Islet of Langerhans (tissue), 1 donor: ENCODE results near the gene LRCH3.

Experiments used
- FAIRE-seq: peaks from one replicate; lab custom pipeline; 2011; peaks lifted over from hg19 to GRCh38; lab: Jason Lieb, UNC

The LRCH3 gene

DNA sequence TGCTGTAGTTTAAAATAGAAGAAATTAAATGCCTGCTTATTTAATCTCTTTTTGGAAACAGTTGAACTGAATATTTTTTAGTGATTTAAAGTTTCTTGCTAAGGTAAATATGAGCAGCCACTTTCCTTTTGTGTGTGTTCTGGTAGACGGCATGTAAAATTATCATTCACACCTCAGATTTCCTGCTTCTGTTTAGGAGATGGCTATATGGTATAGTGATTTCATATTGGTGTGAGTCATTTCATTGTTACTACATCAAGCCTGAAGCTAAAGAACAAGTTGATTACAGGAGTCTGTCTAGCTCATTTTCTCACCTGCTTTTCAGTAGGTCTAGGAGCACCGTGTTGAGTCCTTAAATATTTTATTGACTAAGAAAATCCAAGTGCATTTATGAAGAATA is 2.2 kb downstream of the LRCH3 start:
- FAIRE-seq = no peak

DNA sequence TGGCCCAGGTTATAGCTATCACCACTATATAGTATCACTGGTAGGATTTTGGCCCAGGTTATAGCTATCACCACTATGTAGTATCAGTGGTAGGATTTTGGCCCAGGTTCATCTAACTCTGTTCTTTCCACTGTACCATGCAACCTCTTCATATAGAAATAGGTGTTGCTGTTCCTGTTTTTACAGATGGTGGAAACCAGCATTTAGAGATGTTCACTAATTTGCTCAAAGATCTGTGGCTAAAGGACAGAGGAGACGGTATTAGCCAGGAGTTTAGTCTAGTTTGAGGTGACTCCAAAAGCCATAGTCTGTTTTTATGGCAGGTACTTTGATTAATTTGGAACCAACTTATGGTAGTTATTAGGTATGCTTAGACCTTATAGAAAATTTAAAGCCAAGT is 3.1 kb downstream of the LRCH3 start:
- FAIRE-seq = no peak

DNA sequence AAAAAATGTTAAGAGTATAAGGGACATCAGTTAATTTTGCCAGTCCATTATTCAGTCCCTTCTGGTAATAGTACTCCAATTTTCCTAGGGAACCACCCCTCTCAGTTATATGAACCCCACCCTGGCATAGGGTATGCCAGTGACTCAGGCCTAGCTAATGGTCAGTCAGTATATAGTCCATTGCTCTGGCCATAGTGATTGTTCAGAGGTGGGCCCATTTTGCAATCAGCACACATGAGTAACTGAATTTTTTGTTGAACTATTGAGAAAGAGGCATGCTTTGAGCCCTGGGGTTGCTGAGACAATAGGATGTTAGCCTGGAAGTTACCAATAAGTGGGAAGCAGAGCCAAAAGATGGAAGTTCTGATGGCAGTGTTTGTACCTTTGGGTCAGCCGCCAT is 4.1 kb downstream of the LRCH3 start:
- FAIRE-seq = no peak

DNA sequence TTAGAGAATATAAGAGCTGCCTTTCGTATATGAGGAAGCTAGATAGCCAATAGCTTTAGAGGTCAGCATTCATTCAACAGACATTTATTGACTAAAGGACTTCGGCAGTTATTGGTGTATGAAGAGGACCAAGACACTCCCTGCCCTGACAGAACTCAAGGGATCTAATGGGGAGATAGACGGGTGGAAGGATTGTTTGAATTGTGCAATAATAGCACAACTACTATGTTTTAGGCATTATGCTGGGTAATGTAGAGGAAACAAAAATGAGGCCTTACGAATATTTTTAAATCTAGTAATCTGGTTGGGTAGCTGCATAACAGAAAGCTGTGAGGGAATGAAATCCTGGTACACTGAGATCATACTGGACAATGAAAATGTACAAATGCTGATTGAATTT is 5.0 kb downstream of the LRCH3 start:
- no peak for FAIRE-seq

DNA sequence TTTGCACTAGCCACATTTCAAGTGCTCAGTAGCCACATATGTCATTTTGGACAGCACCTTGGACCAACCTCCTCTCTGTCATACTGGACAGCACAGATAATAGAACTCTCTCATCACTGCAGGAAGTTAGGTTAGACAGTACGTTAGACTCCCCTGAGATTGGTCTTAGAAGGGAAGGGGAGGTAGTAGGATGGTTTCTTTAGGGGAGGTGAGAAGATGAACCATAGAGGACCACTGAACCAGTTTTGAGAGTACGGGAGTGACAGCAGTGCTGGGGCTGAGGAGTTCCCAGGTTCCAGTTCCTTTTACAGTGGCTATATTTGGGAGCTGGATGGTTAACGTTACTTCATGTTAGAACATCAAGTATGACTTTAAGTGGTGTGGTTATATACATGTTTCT is 7.8 kb downstream of the LRCH3 start:
- no peak for FAIRE-seq

DNA sequence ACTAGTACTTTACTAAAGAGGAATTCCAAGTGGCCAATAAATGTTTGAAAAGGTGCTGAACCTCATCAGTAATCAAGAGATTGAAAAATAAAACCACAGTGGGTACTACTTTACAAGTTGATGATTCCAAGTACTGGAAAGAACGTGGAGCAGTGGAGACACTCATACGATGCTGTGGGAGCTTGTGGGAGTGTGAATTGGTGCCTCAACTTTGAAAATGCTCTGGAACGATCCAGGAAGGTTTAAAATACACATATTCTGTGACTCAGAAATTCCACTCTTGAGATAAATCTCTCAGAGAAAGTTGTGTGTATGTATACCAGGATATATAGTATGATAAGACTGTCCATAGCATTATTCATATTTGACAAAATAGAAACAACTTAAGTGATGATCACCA is 9.3 kb downstream of the LRCH3 start:
- no peak for FAIRE-seq

DNA sequence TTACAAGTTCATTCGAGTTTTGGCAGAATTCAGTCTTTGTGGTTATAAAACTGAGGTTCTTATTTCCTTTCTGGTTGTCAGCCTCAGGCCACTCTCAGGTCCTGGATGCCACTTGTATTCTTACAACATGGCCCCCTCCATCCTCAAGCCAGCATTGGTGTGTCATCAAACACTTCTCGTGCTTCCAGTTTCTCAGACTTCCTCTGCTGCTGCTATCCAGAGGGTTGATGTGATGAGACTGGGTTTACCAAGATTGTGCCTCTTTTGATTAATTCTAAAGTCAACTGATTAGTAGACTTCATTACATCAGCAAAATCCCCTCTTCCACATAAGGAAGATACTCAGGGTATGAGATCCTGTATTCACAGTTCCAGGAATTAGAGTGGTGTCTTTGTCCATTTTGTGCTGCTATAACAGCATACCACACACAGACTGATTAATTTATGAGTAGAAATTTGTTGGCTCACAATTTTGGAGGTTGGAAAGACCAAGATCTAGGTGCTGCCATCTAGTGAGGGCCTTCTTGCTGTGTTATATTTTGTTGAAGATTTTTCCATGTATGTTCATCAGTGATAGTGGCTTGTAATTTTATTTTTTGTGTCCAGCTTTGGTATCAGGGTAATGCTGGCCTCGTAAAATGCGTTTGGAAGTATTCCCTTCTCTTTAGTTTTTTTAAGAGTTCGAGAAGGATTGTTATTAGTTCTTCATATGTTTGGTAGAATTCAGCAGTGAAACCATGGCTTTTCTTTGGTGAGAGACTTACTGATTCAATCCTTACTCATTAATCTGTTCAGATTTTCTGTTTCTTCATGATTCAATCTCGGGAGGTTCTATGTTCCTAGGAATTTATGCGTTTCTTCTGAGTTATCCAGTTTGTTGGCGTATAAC is 11.1 kb downstream of the LRCH3 start:
- FAIRE-seq = no peak

DNA sequence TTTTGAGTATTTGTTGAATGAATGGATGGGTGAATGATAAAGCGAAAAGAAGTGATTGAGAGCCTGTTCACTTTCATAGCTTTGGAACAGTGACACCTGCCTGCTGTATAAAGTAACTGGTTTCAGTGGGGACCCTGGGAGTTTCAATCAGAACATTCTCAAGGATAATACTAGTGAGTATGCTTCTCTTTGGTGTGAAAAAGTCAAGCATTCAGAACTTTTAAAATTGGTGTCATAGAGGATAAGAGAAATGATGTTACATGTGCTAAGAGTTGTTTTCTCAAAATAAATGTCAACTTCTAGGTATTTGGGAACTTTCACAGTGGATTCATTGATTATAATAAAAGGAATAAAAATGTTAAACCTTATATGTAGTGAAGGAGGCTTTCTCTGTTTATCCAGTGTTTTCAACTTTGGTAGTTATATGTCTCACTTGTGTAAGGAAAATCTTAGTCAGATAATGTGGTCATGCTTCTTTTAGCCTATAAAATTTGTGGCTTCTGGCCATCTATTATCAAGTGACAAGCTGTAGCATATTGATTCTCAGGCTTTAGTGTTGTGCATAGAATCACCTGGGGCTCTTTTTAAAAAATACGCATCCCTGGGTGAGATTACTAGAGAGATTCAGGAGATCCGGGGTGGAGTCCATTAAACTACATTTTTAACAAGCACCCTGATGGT is 11.9 kb downstream of the LRCH3 start:
- no peak for FAIRE-seq

DNA sequence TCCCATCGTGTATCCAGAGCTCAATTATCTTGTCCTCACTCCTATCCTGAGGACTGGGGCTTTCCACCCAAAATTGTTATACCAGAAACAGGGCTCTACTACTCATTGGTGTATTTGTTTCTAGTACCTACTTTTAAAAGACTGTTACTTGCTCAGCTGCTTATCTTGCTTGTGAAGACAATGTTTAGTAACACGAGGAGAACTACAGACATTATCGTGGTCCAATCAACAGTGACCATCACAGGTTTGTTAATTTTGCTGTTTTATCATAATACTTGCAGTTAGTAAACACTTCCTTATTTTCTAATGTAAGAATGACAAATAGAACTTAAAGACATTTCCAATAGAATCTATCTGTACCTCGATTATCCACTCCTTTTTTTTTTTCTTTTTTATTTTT is 13.5 kb downstream of the LRCH3 start:
- no peak for FAIRE-seq

DNA sequence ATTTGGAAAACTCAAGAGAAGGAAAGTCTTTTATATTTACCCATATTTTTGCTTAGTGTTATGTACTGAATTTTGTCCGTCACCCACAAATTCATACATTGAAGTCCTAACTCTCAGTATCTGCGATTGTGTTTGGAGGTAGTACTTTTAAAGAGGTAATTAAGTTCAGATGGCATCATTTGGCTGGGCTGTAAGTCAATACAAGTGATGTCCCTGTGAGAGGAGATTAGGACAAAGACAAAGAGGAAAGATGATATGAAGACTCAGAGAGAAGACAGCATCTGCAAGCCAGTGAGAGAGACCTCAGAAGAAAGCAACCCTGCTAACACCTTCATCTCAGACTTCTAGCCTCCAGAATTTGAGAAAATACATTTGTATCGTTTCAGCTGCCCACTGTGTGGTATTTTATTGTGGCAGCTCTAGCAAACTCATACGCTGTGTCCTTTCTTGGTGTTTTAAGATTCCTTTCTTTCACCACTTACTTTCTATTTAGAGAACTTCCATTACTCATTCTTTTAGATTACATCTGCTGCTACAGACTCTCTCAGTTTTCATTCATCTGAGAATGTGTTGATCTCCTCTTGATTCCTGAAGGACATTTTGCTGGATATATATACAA is 17.0 kb downstream of the LRCH3 start:
- FAIRE-seq = no peak

DNA sequence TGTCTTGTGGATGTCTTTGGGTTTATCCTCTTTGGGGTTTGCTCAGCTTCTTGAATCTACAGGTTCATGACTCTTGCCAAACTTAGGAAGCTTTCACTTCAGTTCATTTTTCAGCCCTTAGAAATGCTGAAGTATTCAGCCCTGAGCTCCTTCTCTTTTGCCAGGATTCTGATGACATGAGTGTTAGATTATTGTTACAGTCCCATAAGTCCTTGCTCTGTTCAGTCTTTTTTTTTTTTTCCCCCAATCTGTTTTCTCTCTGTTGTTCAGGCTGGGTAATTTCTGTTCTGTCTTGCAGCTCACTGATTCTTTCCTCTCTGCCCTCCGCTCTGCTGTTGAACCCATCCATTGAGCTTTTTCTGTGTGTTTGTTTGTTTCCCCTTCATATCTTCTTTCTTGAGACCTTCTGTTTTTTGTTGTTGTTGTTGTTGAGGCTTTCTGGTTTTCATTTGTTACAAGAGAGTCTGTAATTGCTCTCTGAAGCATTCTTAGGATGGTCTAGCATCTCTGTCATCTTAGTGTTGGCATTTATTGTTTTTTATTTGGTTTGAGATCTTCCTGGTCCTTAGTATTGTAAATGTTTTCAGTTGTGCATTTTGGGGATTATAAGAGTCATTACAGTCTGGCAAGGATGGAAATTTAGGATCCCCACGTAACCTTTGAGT is 18.4 kb downstream of the LRCH3 start:
- no peak for FAIRE-seq

DNA sequence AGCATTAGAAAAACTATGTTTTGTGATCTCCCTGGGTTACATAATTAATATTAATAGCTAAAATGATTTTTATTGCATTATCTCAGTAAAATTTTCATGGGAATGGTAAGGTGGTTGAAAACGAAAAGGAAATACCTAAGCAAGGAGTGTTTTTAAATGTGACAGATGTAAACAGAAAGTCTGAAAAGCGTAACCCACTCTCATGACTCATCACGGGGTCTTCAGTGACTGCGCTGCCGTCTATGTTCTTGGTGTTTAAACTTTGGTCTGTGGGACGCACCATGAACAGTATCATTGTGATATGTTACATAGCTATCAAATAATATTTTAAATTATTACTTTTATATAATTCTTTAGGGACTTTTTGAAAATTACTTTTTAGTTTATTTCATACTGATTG is 19.8 kb downstream of the LRCH3 start:
- FAIRE-seq = no peak

DNA sequence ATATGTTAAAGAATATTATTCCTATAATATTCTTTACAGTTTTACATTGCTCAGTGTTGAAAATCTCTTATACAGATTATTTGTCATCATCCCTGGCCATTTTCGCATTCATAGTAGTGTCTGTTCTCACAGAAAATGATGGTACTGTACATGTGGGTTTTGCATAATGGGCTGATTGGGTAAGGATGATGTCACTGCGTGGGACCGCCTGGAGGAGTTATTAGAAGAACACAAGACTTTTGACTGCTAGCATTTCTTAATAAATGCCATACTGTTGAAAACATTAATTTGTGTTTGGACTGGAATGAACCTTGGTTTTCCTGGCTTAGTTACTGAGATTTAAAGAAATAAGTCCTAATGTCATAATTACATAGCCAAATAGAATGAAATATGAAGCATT is 20.3 kb downstream of the LRCH3 start:
- FAIRE-seq = no peak

DNA sequence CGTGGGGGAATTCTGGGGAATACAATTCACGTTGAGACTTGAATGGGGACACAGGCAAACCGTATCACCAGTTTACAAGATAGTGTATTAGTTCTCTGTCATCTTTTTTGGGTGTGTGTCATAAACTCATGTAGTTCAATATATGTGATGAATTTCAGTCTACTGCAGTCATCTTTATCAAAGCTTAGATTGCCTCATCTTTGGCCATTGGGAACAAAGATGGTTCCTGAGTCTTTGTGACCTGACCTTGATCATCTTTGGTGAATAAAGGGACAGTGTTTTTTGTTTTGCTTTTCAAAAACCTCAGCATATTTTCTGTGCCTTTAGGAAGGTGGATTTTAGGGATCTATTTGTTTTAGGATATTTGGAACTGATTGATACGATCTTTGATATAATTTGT is 23.3 kb downstream of the LRCH3 start:
- FAIRE-seq = no peak

DNA sequence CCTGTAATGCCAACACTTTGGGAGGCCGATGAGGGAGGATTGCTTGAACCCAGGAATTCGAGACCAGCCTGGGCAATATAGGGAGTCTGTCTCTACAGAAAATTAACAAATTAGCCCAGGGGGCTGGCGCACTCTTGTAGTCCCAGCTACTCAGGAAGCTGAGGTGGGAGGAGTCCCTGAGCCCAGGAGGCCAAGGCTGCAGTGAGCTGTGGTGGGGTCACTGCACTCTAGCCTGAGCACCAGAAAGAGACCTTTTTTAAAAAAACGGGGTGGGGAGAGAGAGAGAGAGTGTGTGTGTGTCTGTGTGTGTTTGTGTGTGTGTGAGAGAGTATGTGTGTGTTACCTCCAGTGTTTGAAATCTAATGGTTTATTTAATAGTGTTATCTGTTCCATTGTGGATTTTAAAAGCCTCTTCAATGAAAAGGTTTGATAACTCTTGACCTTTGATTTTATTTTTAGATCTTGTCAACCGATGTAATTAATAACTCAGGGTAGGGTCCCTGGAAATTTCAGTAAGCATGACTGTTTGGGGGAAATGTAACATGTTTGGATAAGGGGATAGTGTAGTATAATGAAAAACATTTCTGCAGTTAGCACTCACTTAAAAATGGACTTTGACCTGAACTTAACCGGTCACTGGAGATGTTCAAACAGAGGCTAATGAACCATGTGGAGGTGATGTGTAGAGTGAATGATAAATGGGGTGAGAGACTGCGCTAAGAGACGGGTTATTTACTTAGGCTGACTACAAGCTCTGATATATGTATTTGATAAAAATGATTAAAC is 29.7 kb downstream of the LRCH3 start:
- FAIRE-seq = peak; percentile 99

DNA sequence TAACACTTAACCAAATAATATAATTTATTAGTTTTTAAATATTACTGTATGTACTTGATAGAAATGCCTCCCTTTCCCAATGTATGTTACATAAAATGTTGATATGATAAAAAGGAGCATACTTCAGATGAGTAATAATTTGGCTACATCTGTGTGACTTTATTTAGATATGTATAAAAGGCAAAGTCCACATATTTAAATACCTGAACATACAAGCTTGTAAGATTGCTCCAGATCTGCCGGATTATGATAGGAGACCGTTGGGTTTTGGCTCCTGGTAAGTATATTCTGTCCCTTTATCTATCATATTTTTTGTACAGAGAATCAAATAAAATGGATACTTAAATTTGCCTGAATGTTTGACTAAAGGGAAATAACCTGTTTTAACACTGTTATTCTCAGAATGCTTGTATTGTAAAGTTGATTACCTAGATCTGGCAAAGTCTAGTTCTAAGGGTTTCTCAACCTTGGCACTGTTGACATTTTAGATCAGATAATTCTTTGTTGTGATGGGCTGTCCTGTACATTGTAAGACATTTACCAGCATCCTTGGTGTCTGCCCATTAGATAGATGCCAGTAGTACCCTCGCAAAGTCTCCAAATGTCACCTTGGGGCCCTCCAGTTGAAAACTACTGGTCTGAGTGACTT is 38.5 kb downstream of the LRCH3 start:
- peak; percentile 51 for FAIRE-seq

DNA sequence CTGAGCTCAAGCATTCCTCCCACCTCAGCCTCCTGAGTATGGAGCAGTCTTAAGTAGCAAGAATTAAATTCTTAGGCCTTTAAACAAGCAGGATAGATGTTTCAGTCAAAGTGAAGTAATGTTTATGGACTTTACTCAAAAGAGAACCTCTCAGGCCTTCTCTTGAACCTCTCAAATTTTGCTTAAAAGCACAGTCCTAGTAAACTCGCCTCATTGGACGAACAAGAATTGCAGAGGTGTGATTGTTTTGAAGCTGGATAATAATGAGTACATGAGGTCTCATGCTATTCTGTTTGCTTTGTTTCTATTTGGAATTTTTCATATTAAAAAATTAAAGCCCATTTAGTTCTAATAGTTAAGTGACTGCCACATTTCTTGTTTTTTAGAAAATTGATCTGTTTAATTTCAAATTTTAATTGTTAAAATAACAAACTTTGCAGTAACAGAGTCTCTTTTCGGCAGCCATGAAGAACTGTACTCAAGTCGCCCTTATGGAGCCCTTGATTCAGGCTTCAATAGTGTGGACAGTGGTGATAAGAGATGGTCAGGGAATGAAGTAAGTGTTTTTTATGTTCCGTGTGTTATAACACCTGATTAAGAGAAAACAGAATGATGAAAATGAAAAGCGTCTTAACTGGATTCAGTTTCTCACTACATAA is 39.4 kb downstream of the LRCH3 start:
- no peak for FAIRE-seq

DNA sequence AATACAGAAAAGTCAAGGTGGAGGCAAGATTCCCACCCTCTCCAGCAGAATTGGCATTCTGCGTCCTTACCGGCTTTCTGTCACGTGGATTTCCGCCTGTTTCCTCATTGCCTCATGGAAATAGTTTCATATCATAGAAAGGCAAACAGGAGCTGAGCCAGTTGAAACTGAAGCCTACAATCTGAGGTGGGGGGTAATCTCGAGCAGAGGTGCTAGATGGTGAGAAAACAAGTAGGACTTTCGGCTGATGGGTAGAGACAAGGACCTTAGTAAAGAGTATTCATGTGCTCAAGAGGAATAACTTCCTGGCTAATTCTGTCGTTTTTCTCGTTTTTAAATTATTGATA is 39.9 kb downstream of the LRCH3 start:
- no peak for FAIRE-seq

DNA sequence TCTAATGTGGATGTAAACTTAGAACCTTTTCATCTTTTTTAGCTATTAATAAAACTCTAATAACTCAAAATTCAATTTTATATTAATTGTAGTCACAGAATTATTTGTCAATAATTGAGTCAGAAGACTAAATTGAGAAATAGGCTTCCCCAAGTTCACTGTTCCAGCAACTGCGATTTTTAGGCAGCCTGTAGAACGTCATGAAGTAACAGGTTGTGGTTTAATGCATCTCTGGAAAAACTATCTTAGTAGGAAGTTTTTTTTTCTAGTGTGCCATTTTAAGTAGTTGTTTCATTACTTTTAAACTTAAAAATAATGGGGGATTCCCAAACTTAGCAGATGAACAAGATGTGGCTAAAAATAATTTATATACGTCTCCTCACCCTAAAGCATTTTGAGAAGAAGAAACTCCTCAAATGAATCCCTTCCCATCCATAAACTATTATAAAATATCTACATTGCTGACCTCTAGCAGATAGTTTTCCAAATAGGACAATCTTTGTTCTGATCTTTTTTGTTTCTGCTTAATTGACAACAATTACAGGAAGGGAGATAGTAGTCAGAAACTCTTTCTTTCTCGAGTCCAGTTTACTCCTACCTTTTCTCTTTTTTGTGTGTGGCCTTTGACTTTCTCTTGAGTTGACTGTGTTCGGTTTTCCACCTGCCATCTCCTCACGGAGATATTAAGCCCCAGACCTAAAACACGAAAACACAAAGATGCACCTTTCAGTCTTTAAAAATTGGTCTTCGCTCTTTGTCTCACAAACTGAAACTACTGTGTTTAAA is 43.1 kb downstream of the LRCH3 start:
- FAIRE-seq = no peak

DNA sequence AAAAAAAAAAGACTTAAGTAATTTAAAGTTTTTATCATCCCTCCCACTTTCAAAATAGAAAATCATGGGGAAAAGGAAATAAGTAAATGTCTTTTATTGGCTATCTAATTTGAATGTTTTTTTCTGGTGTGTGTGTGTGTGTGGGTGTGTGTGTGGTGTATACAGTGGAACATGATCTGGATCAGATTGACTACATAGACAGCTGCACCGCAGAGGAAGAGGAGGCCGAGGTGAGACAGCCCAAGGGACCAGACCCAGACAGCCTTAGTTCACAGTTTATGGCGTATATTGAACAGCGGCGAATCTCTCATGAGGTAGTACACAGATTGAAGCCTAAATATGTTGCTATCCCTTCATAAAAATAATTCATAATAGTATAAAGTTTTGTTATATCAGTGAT is 44.5 kb downstream of the LRCH3 start:
- no peak for FAIRE-seq
